WI38 (cell line): ENCODE results near the gene SCN8A.

Source experiments
- H3K4me3 ChIP-seq: 2 replicates; pipeline ENCODE4 v1.5.1; 2011; ENCODE audit warnings: low read depth, mild to moderate bottlenecking, control low read depth, low read length
- CTCF ChIP-seq: IDR thresholded peaks from 2 replicates; pipeline ENCODE4 v1.5.1; 2012; ENCODE audit warnings: low read depth, mild to moderate bottlenecking, control low read depth, low read length

SCN8A gene

GRCh38 chr12:51818086-51818485 is 227.1 kb downstream of the SCN8A start:
- no peak for TF ChIP-seq CTCF

GRCh38 chr12:51818566-51819300 is 227.7 kb downstream of the SCN8A start:
- H3K4me3 ChIP-seq: no peak overlapping the region
- no peak for TF ChIP-seq CTCF

More at GRCh38 chr12:51818086-51818485, 227.1 kb downstream of the SCN8A start:
- no peak overlapping the region for H3K4me3 ChIP-seq

GRCh38 chr12:51819736-51820525 is 228.9 kb downstream of the SCN8A start:
- peak overlapping the region; percentile 45 for H3K4me3 ChIP-seq
- TF ChIP-seq CTCF: no peak

GRCh38 chr12:51820526-51821439 is 229.8 kb downstream of the SCN8A start:
- peak overlapping the region; percentile 57 for H3K4me3 ChIP-seq
- no peak for TF ChIP-seq CTCF

- peak overlapping the region; percentile 57 for H3K4me3 ChIP-seq
- TF ChIP-seq CTCF: no peak
Observed at GRCh38 chr12:51821440-51822260, 230.6 kb downstream of the SCN8A start.

- H3K4me3 ChIP-seq: no peak overlapping the region
- TF ChIP-seq CTCF: no peak
Observed at GRCh38 chr12:51822261-51822616, 231.2 kb downstream of the SCN8A start.
